ENCODE results near the gene ALDH1B1.

DNA sequence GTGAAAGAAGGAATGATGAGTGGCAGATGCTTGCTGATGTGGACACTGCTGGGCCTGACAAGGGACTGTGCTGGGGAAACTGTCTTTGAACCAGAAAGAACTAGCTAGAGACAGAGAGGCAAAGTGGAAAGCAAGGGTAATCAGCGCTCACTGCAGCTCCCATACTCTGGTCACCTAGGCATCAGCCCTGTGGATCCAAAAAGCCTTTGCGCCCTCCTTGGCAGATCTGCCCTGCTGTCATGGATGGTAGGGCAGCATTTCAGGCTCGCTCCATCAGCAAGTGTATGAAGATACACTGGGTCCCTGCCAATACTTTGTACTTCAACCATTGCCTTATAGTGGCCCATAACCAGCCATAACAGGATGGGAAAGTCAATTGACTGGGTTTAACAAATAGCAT lies 6.6 kb upstream of the ALDH1B1 start:
- TF ChIP-seq POLR2A (IDR thresholded peaks at IDR 0.05), result no peak
- TF ChIP-seq, protein P1, sequence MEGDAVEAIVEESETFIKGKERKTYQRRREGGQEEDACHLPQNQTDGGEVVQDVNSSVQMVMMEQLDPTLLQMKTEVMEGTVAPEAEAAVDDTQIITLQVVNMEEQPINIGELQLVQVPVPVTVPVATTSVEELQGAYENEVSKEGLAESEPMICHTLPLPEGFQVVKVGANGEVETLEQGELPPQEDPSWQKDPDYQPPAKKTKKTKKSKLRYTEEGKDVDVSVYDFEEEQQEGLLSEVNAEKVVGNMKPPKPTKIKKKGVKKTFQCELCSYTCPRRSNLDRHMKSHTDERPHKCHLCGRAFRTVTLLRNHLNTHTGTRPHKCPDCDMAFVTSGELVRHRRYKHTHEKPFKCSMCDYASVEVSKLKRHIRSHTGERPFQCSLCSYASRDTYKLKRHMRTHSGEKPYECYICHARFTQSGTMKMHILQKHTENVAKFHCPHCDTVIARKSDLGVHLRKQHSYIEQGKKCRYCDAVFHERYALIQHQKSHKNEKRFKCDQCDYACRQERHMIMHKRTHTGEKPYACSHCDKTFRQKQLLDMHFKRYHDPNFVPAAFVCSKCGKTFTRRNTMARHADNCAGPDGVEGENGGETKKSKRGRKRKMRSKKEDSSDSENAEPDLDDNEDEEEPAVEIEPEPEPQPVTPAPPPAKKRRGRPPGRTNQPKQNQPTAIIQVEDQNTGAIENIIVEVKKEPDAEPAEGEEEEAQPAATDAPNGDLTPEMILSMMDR (IDR thresholded peaks at IDR 0.05), result no peak

Data from heart left ventricle (tissue), 13 donors.